ENCODE data around the gene ERGIC2.
"Not testable (repeated sequence)": the region's sequence is repeated elsewhere in the genome, so short reads cannot be mapped to it uniquely, and the experiment has no call there.

ERGIC2 gene

GRCh38 chr12:29304388-29304787, 76.6 kb downstream of the ERGIC2 start:
- H3K4me1 Mint-ChIP-seq: peaks cover 3 to 6% of the 10 kb centered on the region in 2 donors
- H3K27ac Mint-ChIP-seq: no peak overlapping the region
- H3K9me3 Mint-ChIP-seq: no peaks in the 10 kb centered on the region
- ATAC-seq (replicated peaks): no peak
- H3K4me3 Mint-ChIP-seq: no peak overlapping the region
- no peaks in the 10 kb centered on the region for H3K36me3 Mint-ChIP-seq
- no peaks in the 10 kb centered on the region for H3K27me3 Mint-ChIP-seq
- no peak for DNase-seq

GRCh38 chr12:29301114-29301513, 79.9 kb downstream of the ERGIC2 start:
- Mint-ChIP-seq H3K27me3 (no peaks in the 10 kb centered on the region), H3K9me3 (no peaks in the 10 kb centered on the region), H3K4me3 (no peak overlapping the region), H3K4me1 (peaks cover 3 to 8% of the 10 kb centered on the region in 2 donors), H3K27ac (no peak overlapping the region), H3K36me3 (no peaks in the 10 kb centered on the region)
- no peak for DNase-seq
- ATAC-seq (replicated peaks): no peak

GRCh38 chr12:29299633-29300032, 81.3 kb downstream of the ERGIC2 start:
- Mint-ChIP-seq H3K4me1 (peaks cover 3 to 8% of the 10 kb centered on the region in 2 donors), H3K9me3 (no peaks in the 10 kb centered on the region), H3K27me3 (no peaks in the 10 kb centered on the region), H3K36me3 (no peaks in the 10 kb centered on the region), H3K27ac (no peak overlapping the region), H3K4me3 (no peak overlapping the region)
- DNase-seq (no peak), ATAC-seq (replicated peaks) (peak; percentile 61 to 69)

DNA sequence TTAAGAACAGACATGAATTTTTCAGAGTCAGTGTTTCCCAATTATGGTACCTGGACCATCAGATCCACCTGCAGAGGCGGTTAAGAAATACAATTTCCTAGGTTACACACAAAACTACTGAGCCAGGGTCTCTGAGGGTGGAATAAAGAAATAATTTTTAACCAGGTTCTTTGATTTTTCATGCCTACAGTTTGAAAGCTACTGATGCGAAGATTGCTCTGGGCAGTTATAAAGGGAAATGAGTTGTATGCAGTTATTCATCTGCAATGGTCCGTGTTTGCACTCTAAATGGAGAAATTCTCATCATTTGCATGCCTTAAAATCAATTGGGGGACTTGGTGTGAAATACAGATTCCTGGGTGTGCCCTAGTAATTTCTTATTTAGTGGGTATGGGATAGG, 89.7 kb downstream of the ERGIC2 start:
- DNase-seq: no peak
- ATAC-seq (replicated peaks): no peak
- no peak overlapping the region for H3K27ac Mint-ChIP-seq
- no peaks in the 10 kb centered on the region for H3K4me1 Mint-ChIP-seq
- no peaks in the 10 kb centered on the region for H3K27me3 Mint-ChIP-seq
- peaks cover 3 to 4% of the 10 kb centered on the region in 2 donors for H3K36me3 Mint-ChIP-seq
- no peak overlapping the region for H3K4me3 Mint-ChIP-seq
- peaks cover 5 to 8% of the 10 kb centered on the region in 2 donors for H3K9me3 Mint-ChIP-seq

GRCh38 chr12:29290475-29290874, 90.5 kb downstream of the ERGIC2 start:
- not testable (repeated sequence) for H3K27ac Mint-ChIP-seq; DNase-seq; H3K27me3 Mint-ChIP-seq; H3K4me1 Mint-ChIP-seq; ATAC-seq (replicated peaks); H3K36me3 Mint-ChIP-seq; H3K9me3 Mint-ChIP-seq; H3K4me3 Mint-ChIP-seq

DNA sequence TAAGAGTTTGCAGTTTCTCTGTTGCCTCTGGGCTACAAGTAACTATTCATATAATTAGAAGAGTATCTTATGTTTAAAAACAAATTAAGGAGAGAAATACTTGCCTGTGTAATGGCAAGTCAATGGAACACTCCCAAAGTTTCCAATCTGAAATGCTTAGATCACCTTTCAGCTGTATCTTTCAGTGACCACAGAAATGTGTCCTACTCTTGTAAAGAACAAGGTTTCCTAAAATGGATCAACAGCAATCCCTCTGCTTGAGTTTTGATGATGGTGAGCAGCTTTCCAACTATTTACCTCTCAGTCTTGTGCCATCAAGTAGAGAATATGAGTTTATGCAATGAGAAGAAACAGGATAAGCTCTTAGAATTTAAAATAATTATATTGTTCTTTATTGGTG, 92.9 kb downstream of the ERGIC2 start:
- H3K27ac Mint-ChIP-seq: no peak overlapping the region
- no peak overlapping the region for H3K4me3 Mint-ChIP-seq
- no peak for ATAC-seq (replicated peaks)

GRCh38 chr12:29287622-29288021, 93.3 kb downstream of the ERGIC2 start:
- Mint-ChIP-seq H3K4me1 (no peaks in the 10 kb centered on the region), H3K9me3 (peaks cover 5 to 9% of the 10 kb centered on the region in 2 donors), H3K36me3 (peaks cover 7 to 10% of the 10 kb centered on the region in 2 donors), H3K27me3 (no peaks in the 10 kb centered on the region), H3K27ac (no peak overlapping the region), H3K4me3 (no peak overlapping the region)
- no peak for ATAC-seq (replicated peaks)
- no peak for DNase-seq

More for the DNA sequence above, 92.9 kb downstream of the ERGIC2 start:
- DNase-seq: no peak
- Mint-ChIP-seq H3K9me3 (peaks cover 5 to 9% of the 10 kb centered on the region in 2 donors), H3K27me3 (no peaks in the 10 kb centered on the region), H3K36me3 (peaks cover 7 to 10% of the 10 kb centered on the region in 2 donors), H3K4me1 (no peaks in the 10 kb centered on the region)

Data from stimulated activated naive B cell treated with anti-CD40 and anti-IgM and Interleukin-4, amounts not matched to agents 10 μg/mL and 1 μg/mL and 100 μg/mL, for 72 hours (primary cell).